ENCODE data around the gene RYR2. TPM values are rescaled to one million over a fixed set of nuclear protein-coding genes. Genes with fewer than 3 reads are reported as not detected.

Gene RYR2
- total and polyA plus RNA-seq, 3 donors from 2014 or later = 5.4 to 9.5 (median 9.1) TPM

DNA sequence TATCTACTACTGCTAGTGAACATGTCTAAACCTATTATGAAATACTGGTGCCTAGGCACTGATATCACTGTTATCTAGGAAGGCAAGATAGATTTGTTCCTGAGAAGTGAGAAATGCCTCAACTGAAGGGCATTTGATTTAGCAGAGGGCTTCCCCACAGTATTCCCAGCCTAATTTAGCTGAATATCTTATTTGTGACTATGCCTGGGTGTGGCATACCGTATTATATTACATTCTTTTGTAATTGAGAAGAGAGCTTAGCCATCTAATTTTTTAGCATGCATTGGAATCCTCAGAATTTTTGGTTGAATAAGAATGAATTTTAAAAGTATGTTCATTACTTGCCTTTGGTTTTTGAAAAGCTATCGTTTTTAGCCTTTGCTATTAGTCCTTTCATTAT lies 749.6 kb downstream of the RYR2 start:
- Histone ChIP-seq H3K4me1 (no peaks in the 10 kb centered on the region), H3K36me3 (ENCODE audit: low read depth, missing control alignments) (no peaks in the 10 kb centered on the region)
- WGBS, 2 donors = 82 to 83% methylated on average over 2 of the region's 2 CpGs

GRCh38 chr1:237792149-237792548 lies 750.2 kb downstream of the RYR2 start:
- H3K36me3 ChIP-seq (ENCODE audit: low read depth, missing control alignments) = no peaks in the 10 kb centered on the region
- no peak for DNase-seq
- H3K9me3 ChIP-seq = no peaks in the 10 kb centered on the region
- WGBS, 2 donors = 78 to 87% methylated on average over 6 to 7 of the region's 7 CpGs
- H3K4me3 ChIP-seq = no peak overlapping the region
- TF ChIP-seq, protein P1, sequence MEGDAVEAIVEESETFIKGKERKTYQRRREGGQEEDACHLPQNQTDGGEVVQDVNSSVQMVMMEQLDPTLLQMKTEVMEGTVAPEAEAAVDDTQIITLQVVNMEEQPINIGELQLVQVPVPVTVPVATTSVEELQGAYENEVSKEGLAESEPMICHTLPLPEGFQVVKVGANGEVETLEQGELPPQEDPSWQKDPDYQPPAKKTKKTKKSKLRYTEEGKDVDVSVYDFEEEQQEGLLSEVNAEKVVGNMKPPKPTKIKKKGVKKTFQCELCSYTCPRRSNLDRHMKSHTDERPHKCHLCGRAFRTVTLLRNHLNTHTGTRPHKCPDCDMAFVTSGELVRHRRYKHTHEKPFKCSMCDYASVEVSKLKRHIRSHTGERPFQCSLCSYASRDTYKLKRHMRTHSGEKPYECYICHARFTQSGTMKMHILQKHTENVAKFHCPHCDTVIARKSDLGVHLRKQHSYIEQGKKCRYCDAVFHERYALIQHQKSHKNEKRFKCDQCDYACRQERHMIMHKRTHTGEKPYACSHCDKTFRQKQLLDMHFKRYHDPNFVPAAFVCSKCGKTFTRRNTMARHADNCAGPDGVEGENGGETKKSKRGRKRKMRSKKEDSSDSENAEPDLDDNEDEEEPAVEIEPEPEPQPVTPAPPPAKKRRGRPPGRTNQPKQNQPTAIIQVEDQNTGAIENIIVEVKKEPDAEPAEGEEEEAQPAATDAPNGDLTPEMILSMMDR (IDR thresholded peaks at IDR 0.05) = no peak
- TF ChIP-seq POLR2A (IDR thresholded peaks at IDR 0.05) = no peak
- H3K4me1 ChIP-seq = no peaks in the 10 kb centered on the region
- H3K27ac ChIP-seq = no peak overlapping the region
- intact Hi-C loops (cut with DNase I; ENCODE audit: low total_unique reads) = no loop called here
- H3K27me3 ChIP-seq = no peaks in the 10 kb centered on the region

More for the DNA sequence above, 749.6 kb downstream of the RYR2 start:
- Histone ChIP-seq H3K9me3 (no peaks in the 10 kb centered on the region), H3K27me3 (no peaks in the 10 kb centered on the region), H3K4me3 (no peak overlapping the region), H3K27ac (no peak overlapping the region)
- intact Hi-C loops (cut with DNase I; ENCODE audit: low total_unique reads) = no loop called here
- no peak for TF ChIP-seq POLR2A (IDR thresholded peaks at IDR 0.05)
- TF ChIP-seq, protein P1 (IDR thresholded peaks at IDR 0.05) = no peak
- no peak for DNase-seq

DNA sequence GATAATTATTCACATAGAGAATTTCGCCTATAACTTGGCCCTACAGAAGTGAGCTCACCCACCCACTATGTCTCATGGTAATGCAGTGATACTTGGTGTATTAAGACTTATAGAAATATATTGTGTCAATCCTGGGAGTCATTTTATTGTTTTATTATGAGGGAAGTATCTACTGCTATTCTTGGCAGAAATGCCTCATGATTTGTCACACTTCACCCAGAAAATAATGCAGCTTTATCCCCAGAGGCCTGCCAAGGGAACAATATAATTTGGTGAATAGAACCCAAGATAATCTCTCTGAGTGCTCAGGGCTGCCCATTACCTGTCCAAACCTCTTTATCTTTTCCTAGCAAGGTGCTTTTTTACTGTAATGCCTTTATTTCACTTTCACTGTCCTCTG lies 750.7 kb downstream of the RYR2 start:
- Histone ChIP-seq H3K4me3 (no peak overlapping the region), H3K4me1 (no peaks in the 10 kb centered on the region), H3K9me3 (no peaks in the 10 kb centered on the region), H3K27me3 (no peaks in the 10 kb centered on the region), H3K27ac (no peak overlapping the region), H3K36me3 (ENCODE audit: low read depth, missing control alignments) (no peaks in the 10 kb centered on the region)
- DNase-seq = no peak
- WGBS, 2 donors = 81 to 87% methylated on average over 1 of the region's 1 CpG
- TF ChIP-seq POLR2A (IDR thresholded peaks at IDR 0.05) = no peak
- TF ChIP-seq, protein P1 (IDR thresholded peaks at IDR 0.05) = no peak
- intact Hi-C loops (cut with DNase I; ENCODE audit: low total_unique reads) = no loop called here

DNA sequence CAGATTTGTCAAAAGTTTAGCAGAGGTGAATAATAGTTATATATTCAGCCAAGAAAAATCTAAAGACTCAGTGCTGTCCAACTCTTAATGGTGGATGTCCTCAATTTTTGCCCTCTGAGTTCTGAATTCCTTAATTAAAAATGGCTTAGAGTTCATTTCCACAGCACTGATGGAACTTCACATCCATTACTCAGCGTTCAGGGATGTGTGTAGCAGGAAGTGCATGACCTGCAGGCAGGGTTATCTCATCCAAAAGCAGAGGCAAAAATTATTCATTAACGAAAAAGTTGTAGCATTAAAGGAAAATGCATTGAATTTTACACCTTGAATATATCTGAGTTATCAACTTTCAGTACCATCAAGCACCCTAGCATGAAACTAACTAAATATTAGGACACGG lies 752.1 kb downstream of the RYR2 start:
- intact Hi-C loops (cut with DNase I; ENCODE audit: low total_unique reads) = no loop called here
- Histone ChIP-seq H3K27ac (no peak overlapping the region), H3K27me3 (no peaks in the 10 kb centered on the region), H3K36me3 (ENCODE audit: low read depth, missing control alignments) (no peaks in the 10 kb centered on the region), H3K4me3 (no peak overlapping the region), H3K4me1 (no peaks in the 10 kb centered on the region), H3K9me3 (no peaks in the 10 kb centered on the region)
- TF ChIP-seq, protein P1 (IDR thresholded peaks at IDR 0.05) = no peak
- TF ChIP-seq POLR2A (IDR thresholded peaks at IDR 0.05) = no peak
- DNase-seq = no peak
- 44 to 50% methylated on average over 3 of the region's 3 CpGs for whole genome bisulfite sequencing, 2 donors

GRCh38 chr1:237795558-237795957 lies 753.6 kb downstream of the RYR2 start:
- intact Hi-C loops (cut with DNase I; ENCODE audit: low total_unique reads) = no loop called here
- DNase-seq = no peak
- TF ChIP-seq, protein P1 (IDR thresholded peaks at IDR 0.05) = no peak
- TF ChIP-seq POLR2A (IDR thresholded peaks at IDR 0.05) = no peak
- H3K9me3 ChIP-seq = no peaks in the 10 kb centered on the region
- H3K27ac ChIP-seq = no peak overlapping the region
- H3K4me3 ChIP-seq = no peak overlapping the region
- H3K36me3 ChIP-seq (ENCODE audit: low read depth, missing control alignments) = no peaks in the 10 kb centered on the region
- H3K4me1 ChIP-seq = no peaks in the 10 kb centered on the region
- WGBS, 2 donors = 88 to 91% methylated on average over 13 of the region's 13 CpGs
- H3K27me3 ChIP-seq = no peaks in the 10 kb centered on the region
